ENCODE results near the gene FBXO41.
"Not testable (repeated sequence)": the region's sequence is repeated elsewhere in the genome, so short reads cannot be mapped to it uniquely, and the experiment has no call there.

DNA sequence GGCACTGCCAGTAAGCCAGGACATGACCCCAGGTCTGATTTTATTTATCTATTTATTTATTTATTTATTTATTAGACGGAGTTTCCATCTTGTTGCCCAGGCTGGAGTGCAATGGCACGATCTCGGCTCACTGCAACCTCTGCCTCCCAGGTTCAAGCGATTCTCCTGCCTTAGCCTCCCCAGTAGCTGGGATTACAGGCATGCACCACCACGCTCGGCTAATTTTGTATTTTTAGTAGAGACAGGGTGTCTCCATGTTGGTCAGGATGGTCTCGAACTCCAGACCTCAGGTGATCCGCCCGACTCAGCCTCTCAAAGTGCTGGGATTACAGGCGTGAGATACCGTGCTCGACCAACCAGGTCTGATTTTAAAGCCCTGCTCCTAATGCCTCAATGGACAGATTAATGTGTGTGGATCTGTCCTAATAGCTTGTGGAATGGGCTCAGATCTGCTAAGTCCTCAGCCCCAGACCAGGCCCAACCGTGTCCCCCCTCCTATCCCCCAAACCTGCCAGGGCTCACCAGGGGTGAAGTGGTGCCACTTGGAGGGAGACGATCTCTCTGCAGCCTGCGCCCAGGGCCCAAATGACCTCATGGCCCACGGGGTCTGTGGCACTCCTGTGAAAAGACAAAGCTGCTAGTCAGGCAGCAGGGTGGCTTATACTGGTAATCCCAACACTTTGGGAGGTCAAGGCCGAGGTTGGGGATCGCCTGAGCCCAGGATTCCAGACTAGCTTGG, 21.4 kb downstream of the FBXO41 start:
- not testable (repeated sequence) for TF ChIP-seq POLR2AphosphoS5, TCF7L2 (IDR thresholded peaks at IDR 0.05; ENCODE audit: low read depth, low read length)
- TF ChIP-seq, protein P1, sequence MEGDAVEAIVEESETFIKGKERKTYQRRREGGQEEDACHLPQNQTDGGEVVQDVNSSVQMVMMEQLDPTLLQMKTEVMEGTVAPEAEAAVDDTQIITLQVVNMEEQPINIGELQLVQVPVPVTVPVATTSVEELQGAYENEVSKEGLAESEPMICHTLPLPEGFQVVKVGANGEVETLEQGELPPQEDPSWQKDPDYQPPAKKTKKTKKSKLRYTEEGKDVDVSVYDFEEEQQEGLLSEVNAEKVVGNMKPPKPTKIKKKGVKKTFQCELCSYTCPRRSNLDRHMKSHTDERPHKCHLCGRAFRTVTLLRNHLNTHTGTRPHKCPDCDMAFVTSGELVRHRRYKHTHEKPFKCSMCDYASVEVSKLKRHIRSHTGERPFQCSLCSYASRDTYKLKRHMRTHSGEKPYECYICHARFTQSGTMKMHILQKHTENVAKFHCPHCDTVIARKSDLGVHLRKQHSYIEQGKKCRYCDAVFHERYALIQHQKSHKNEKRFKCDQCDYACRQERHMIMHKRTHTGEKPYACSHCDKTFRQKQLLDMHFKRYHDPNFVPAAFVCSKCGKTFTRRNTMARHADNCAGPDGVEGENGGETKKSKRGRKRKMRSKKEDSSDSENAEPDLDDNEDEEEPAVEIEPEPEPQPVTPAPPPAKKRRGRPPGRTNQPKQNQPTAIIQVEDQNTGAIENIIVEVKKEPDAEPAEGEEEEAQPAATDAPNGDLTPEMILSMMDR (IDR thresholded peaks at IDR 0.05) = not testable (repeated sequence)
